HEK293T (cell line): ENCODE measurements around the gene KRT85.

Experiments
- ARNT ChIP-seq: fragments of 450-650 bp; IDR thresholded peaks from 2 replicates; pipeline ENCODE4 v1.6.1; 2017; ENCODE audit warnings: mild to moderate bottlenecking
- BHLHE40 ChIP-seq: fragments of 450-650 bp; IDR thresholded peaks from 2 replicates; pipeline ENCODE4 v1.6.1; 2016; ENCODE audit warnings: mild to moderate bottlenecking, moderate library complexity, borderline replicate concordance
- CTBP1 ChIP-seq: fragments of 450-650 bp; IDR thresholded peaks from 2 replicates; pipeline ENCODE4 v1.6.1; 2016; ENCODE audit warnings: borderline replicate concordance
- ELF4 ChIP-seq: fragments of 450-650 bp; IDR thresholded peaks from 2 replicates; pipeline ENCODE4 v1.6.1; 2017; ENCODE audit warnings: antibody characterized with exemption
- FOXA1 ChIP-seq: fragments of 450-650 bp; IDR thresholded peaks from 2 replicates; pipeline ENCODE4 v1.6.1; 2016; ENCODE audit warnings: mild to moderate bottlenecking
- FOXK2 ChIP-seq: fragments of 450-650 bp; IDR thresholded peaks from 2 replicates; pipeline ENCODE4 v1.6.1; 2016; ENCODE audit warnings: mild to moderate bottlenecking
- FOXM1 ChIP-seq: fragments of 450-650 bp; IDR thresholded peaks from 2 replicates; pipeline ENCODE4 v1.6.1; 2017; ENCODE audit warnings: mild to moderate bottlenecking, borderline replicate concordance
- HDGF ChIP-seq: fragments of 450-650 bp; IDR thresholded peaks from 2 replicates; pipeline ENCODE4 v1.6.1; 2017; ENCODE audit warnings: antibody characterized with exemption, borderline replicate concordance
- L3MBTL2 ChIP-seq: fragments of 450-650 bp; conservative IDR thresholded peaks from 2 replicates; pipeline ENCODE4 v1.6.1; 2016; ENCODE audit warnings: mild to moderate bottlenecking
- NFRKB ChIP-seq: fragments of 450-650 bp; IDR thresholded peaks from 2 replicates; pipeline ENCODE4 v1.6.1; 2016; ENCODE audit warnings: mild to moderate bottlenecking, moderate library complexity
- SP1 ChIP-seq: fragments of 450-650 bp; IDR thresholded peaks from 2 replicates; pipeline ENCODE4 v1.6.1; 2017
- SUZ12 ChIP-seq: fragments of 450-650 bp; IDR thresholded peaks from 2 replicates; pipeline ENCODE4 v1.6.1; 2016; ENCODE audit warnings: mild to moderate bottlenecking
- ZNF384 ChIP-seq: fragments of 450-650 bp; IDR thresholded peaks from 2 replicates; pipeline ENCODE4 v1.6.1; 2016

- TF ChIP-seq L3MBTL2, result no peak
- TF ChIP-seq HDGF, result no peak
- no peak for TF ChIP-seq ELF4
- TF ChIP-seq ARNT, result no peak
- TF ChIP-seq NFRKB, result no peak
- TF ChIP-seq SP1, result no peak
- TF ChIP-seq CTBP1, result no peak
- TF ChIP-seq SUZ12, result no peak
- no peak for TF ChIP-seq ZNF384
- TF ChIP-seq FOXM1, result no peak
- TF ChIP-seq BHLHE40, result no peak
- no peak for TF ChIP-seq FOXK2
- TF ChIP-seq FOXA1, result no peak
Observed at GRCh38 chr12:52316290-52316689, 51.0 kb downstream of the KRT85 start.
